GM06990 (cell line): Measurements from ENCODE around the gene FLNB.

Source experiments
- DNase-seq: peaks from one replicate; pipeline ENCODE4 v3.0.0-alpha.2; 2011; ENCODE audit not compliant: insufficient read length; ENCODE audit errors: extremely low read depth
- H3K27me3 ChIP-seq: replicated peaks from 2 replicates; pipeline ENCODE4 v1.6.0; 2011; ENCODE audit warnings: low read length; ENCODE audit not compliant: control insufficient read depth, insufficient read depth
- H3K36me3 ChIP-seq: 2 replicates; pipeline ENCODE4 v1.5.1; 2011; ENCODE audit warnings: low read length; ENCODE audit not compliant: control insufficient read depth, insufficient read depth
- H3K4me3 ChIP-seq: replicated peaks from 2 replicates; pipeline ENCODE4 v1.5.1; 2011; ENCODE audit warnings: low read depth, mild to moderate bottlenecking, control low read depth, low read length
- TF ChIP-seq, protein P1 (sequence below): IDR thresholded peaks from 2 replicates; pipeline ENCODE4 v1.5.1; 2011; ENCODE audit warnings: low read length, control low read depth, mild to moderate bottlenecking, inconsistent platforms; ENCODE audit not compliant: insufficient read depth, poor library complexity, severe bottlenecking

FLNB gene

DNA sequence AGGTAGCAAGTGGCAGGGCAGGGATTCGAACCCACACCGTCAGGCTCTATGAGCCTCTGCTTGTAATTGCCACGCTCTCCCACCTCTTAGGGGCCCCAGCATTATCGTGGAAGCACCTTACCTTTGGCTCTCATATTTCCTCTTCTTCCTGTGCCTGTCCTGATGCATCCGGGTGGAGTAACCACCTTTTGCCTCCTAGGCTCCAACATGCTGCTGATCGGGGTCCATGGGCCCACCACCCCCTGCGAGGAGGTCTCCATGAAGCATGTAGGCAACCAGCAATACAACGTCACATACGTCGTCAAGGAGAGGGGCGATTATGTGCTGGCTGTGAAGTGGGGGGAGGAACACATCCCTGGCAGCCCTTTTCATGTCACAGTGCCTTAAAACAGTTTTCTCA lies 162.2 kb downstream of the FLNB start:
- TF ChIP-seq, protein P1, sequence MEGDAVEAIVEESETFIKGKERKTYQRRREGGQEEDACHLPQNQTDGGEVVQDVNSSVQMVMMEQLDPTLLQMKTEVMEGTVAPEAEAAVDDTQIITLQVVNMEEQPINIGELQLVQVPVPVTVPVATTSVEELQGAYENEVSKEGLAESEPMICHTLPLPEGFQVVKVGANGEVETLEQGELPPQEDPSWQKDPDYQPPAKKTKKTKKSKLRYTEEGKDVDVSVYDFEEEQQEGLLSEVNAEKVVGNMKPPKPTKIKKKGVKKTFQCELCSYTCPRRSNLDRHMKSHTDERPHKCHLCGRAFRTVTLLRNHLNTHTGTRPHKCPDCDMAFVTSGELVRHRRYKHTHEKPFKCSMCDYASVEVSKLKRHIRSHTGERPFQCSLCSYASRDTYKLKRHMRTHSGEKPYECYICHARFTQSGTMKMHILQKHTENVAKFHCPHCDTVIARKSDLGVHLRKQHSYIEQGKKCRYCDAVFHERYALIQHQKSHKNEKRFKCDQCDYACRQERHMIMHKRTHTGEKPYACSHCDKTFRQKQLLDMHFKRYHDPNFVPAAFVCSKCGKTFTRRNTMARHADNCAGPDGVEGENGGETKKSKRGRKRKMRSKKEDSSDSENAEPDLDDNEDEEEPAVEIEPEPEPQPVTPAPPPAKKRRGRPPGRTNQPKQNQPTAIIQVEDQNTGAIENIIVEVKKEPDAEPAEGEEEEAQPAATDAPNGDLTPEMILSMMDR: no peak
- Histone ChIP-seq H3K4me3 (no peak overlapping the region), H3K36me3 (no peaks in the 10 kb centered on the region), H3K27me3 (no peaks in the 10 kb centered on the region)
- no peak for DNase-seq

DNA sequence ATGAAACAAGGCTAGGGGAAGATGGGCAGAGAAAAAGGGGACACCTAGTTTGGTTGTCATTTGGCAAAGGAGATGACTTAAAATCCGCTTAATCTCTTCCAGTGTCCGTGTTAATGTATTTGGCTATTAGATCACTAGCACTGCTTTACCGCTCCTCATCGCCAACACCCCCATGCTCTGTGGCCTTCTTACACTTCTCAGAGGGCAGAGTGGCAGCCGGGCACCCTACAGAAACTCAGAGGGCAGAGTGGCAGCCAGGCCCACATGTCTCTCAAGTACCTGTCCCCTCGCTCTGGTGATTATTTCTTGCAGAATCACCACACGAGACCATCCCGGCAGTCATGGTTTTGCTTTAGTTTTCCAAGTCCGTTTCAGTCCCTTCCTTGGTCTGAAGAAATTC lies 162.9 kb downstream of the FLNB start:
- TF ChIP-seq, protein P1: no peak

DNA sequence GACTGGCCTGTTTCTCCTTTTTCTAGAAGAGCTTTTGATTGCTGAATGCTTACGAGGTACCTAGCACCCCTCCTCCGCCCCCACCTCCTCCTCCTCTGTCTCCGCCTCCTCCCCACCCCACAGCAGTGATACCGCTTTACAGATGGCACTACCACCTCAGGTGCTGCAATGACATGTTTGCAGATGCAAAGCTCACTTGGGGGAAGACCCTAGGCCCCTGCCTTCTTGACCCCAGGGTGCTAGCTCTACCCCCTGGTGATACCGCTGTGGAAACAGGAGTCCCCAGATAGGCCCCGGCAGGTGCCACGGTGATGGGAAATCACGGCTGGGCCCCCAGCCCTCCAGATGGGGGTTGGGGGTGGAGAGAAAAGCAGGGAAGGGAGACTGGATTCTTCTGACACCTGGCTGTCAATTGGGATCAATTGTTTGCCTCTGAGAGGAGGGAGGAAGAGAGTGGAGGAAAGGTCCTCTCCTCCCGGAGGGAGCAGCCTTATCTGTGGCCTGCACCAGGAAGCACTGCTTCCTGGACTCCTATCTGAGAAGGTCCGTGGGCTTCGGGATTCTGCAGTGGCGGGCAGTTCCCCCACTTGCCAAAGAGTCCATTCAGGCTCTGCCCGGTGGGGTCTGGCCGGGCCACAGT lies 164.9 kb downstream of the FLNB start:
- TF ChIP-seq, protein P1: no peak
- H3K4me3 ChIP-seq: no peak overlapping the region
- DNase-seq: no peak
- H3K36me3 ChIP-seq: no peaks in the 10 kb centered on the region
- H3K27me3 ChIP-seq: no peaks in the 10 kb centered on the region

More for the DNA sequence above, 162.9 kb downstream of the FLNB start:
- Histone ChIP-seq H3K4me3 (no peak overlapping the region), H3K36me3 (no peaks in the 10 kb centered on the region), H3K27me3 (no peaks in the 10 kb centered on the region)
- DNase-seq: no peak

DNA sequence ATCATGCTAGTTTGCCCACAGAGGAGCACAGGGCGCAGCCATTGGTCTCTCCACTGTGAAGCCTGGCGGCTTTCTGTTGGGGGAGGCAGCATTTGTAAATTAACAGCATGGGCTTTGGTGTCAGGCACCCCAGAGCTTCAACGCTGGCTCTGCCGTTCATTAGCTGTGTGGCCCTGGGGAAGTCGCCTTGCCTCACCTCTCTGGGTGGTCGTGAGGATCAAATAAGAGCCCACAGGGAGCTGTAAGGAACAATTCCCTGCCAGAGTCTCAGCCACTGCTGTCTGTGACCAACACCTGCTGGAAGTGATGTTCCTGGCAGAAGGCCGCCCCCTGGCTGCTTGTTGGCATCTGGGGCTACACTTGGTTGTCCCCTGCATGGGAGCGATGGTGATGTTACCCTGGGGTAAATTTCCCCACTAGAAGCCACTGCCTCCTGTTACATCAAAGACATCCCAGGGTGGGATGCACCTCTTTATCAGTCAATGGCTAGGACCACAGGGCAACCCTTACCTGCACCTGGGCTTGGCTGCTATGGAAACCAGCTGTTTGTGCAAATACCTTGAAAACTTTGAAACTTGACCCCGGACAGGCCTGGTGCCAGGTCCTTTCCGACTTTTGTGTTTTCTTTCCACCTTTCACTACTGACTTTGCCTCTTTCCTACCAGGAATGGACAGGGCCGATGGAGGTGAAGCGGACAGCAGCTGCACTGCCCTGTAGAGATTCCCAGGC lies 165.6 kb downstream of the FLNB start:
- DNase-seq: no peak
- TF ChIP-seq, protein P1: peak; percentile 62

DNA sequence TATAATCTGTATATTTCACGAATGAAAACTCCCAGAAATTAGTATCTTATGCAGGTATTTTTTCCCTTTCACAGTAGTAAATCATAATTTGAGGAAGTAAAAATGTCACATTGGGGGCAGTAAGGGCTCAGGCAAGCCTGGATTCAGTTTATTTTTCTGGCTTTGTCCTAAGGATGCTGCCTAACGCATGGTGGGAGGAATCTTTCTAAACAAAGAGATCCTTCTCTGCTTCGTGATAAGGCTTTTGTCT lies 166.9 kb downstream of the FLNB start:
- H3K36me3 ChIP-seq: no peaks in the 10 kb centered on the region
- H3K27me3 ChIP-seq: no peaks in the 10 kb centered on the region
- DNase-seq: no peak
- TF ChIP-seq, protein P1: no peak
- no peak overlapping the region for H3K4me3 ChIP-seq

More for the DNA sequence above, 165.6 kb downstream of the FLNB start:
- H3K4me3 ChIP-seq: no peak overlapping the region
- no peaks in the 10 kb centered on the region for H3K36me3 ChIP-seq
- no peaks in the 10 kb centered on the region for H3K27me3 ChIP-seq
